OCI-LY1 (cell line): ENCODE measurements around the gene ZNF333.
"Not testable (repeated sequence)": the region's sequence is repeated elsewhere in the genome, so short reads cannot be mapped to it uniquely, and the experiment has no call there.

Experiments used
- H2AFZ ChIP-seq: fragments of 200-600 bp; sonication (generic), shearing (Covaris generic); 2 replicates; pipeline ENCODE4 v1.6.0; 2014; ENCODE audit warnings: antibody characterized with exemption, mild to moderate bottlenecking, low read length
- H3F3A ChIP-seq: fragments of 200-600 bp; sonication (generic), shearing (Covaris generic); 2 replicates; pipeline ENCODE4 v1.6.0; 2014; ENCODE audit warnings: mild to moderate bottlenecking, antibody characterized with exemption, low read length, moderate library complexity; ENCODE audit not compliant: insufficient read depth
- H3K27ac ChIP-seq: fragments of 200-600 bp; sonication (generic); 2 replicates; pipeline ENCODE4 v1.5.1; 2014; ENCODE audit warnings: low read length, mixed run types, mild to moderate bottlenecking, low read depth; ENCODE audit not compliant: poor library complexity, severe bottlenecking
- H3K27me3 ChIP-seq: fragments of 200-600 bp; sonication (generic); 2 replicates; pipeline ENCODE4 v1.6.0; 2014; ENCODE audit warnings: antibody characterized with exemption, mild to moderate bottlenecking, low read length, moderate library complexity; ENCODE audit not compliant: insufficient read depth
- H3K36me3 ChIP-seq: fragments of 200-600 bp; sonication (generic); 2 replicates; pipeline ENCODE4 v1.6.1; 2014; ENCODE audit warnings: mild to moderate bottlenecking, antibody characterized with exemption, low read length, moderate library complexity, mixed read lengths; ENCODE audit not compliant: insufficient read depth
- H3K4me1 ChIP-seq: fragments of 200-600 bp; sonication (generic); 2 replicates; pipeline ENCODE4 v1.5.1; 2014; ENCODE audit warnings: mild to moderate bottlenecking, low read length, moderate library complexity; ENCODE audit not compliant: insufficient read depth, severe bottlenecking
- H3K4me2 ChIP-seq: fragments of 200-600 bp; sonication (generic), shearing (Covaris generic); 2 replicates; pipeline ENCODE4 v1.6.1; 2014; ENCODE audit warnings: low read length
- H3K4me3 ChIP-seq: fragments of 200-600 bp; sonication (generic); 2 replicates; pipeline ENCODE4 v1.5.1; 2014; ENCODE audit warnings: low read length, low read depth, mild to moderate bottlenecking, mixed read lengths; ENCODE audit not compliant: poor library complexity, severe bottlenecking
- H3K79me2 ChIP-seq: fragments of 200-600 bp; shearing (Covaris generic); 2 replicates; pipeline ENCODE4 v1.6.1; 2016; ENCODE audit warnings: mixed run types, low read length, mixed read lengths; ENCODE audit not compliant: insufficient read depth
- H3K9ac ChIP-seq: fragments of 200-600 bp; sonication (generic), shearing (Covaris generic); 2 replicates; pipeline ENCODE4 v1.6.1; 2014; ENCODE audit warnings: mild to moderate bottlenecking, low read length, mixed read lengths
- H3K9me2 ChIP-seq: fragments of 200-600 bp; sonication (generic), shearing (Covaris generic); 2 replicates; pipeline ENCODE4 v1.6.1; 2014; ENCODE audit warnings: low read depth, mild to moderate bottlenecking, low read length, mixed read lengths
- H3K9me3 ChIP-seq: fragments of 200-600 bp; shearing (Covaris generic); 2 replicates; pipeline ENCODE4 v1.6.1; 2014; ENCODE audit warnings: low read length, mixed read lengths
- H4K20me1 ChIP-seq: fragments of 200-600 bp; sonication (generic), shearing (Covaris generic); 2 replicates; pipeline ENCODE4 v1.6.0; 2016; ENCODE audit warnings: mild to moderate bottlenecking, low read length; ENCODE audit not compliant: insufficient read depth
- EZH2 ChIP-seq: fragments of 200-600 bp; sonication (generic), shearing (Covaris generic); IDR thresholded peaks from 2 replicates; pipeline ENCODE4 v1.8.0; 2017; ENCODE audit warnings: borderline replicate concordance, mixed run types, mild to moderate bottlenecking, antibody characterized with exemption, low read length, moderate library complexity, mixed read lengths
- TF ChIP-seq, protein P1 (sequence below): fragments of 200-600 bp; sonication (generic), shearing (Covaris generic); IDR thresholded peaks from 2 replicates; pipeline ENCODE4 v1.5.1; 2017; ENCODE audit warnings: mild to moderate bottlenecking, antibody characterized with exemption, low read length, moderate library complexity, mixed read lengths

ZNF333 gene

GRCh38 chr19:14764401-14764800 is 74.6 kb downstream of the ZNF333 start:
- H3K9me2 ChIP-seq: no peaks in the 10 kb centered on the region
- no peak overlapping the region for H2AFZ ChIP-seq
- no peaks in the 10 kb centered on the region for H3K79me2 ChIP-seq
- H3K4me3 ChIP-seq: no peak overlapping the region
- no peak overlapping the region for H3K27ac ChIP-seq
- no peak for TF ChIP-seq EZH2
- no peaks in the 10 kb centered on the region; the same call in 1 of the 2 replicates for H3K27me3 ChIP-seq
- no peaks in the 10 kb centered on the region for H4K20me1 ChIP-seq
- H3K4me2 ChIP-seq: no peak overlapping the region
- H3K9ac ChIP-seq: no peak overlapping the region
- H3K9me3 ChIP-seq: no peaks in the 10 kb centered on the region
- H3F3A ChIP-seq: no peaks in the 10 kb centered on the region
- H3K4me1 ChIP-seq: no peaks in the 10 kb centered on the region
- no peaks in the 10 kb centered on the region for H3K36me3 ChIP-seq

DNA sequence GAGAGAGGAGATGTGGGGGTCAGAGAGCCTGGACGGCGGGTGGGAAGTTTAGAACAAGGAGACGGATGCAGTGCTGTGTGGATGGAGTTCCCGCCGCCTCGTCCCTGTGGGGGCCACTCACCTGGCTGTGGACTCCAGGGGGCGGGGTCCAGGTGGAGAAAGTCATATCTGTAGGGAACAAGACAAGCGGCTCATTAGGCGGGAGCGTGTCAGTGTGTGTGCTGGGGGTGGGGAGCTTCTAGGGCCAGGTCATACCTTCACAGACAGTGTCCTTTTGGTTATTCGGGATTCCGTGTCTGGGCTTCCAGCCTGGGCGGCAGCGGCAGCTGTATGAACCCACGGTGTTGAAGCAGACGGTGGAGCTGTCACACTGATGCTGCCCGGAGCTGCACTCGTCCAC is 75.6 kb downstream of the ZNF333 start:
- not testable (repeated sequence) for H3K4me1 ChIP-seq, H3K9ac ChIP-seq, H3K79me2 ChIP-seq, H2AFZ ChIP-seq, H4K20me1 ChIP-seq, H3K4me2 ChIP-seq, H3K9me2 ChIP-seq, H3K9me3 ChIP-seq, H3K27ac ChIP-seq, H3K27me3 ChIP-seq, H3K36me3 ChIP-seq, H3F3A ChIP-seq, H3K4me3 ChIP-seq

- H3K79me2 ChIP-seq, H3K36me3 ChIP-seq, H3K9ac ChIP-seq, H3K9me3 ChIP-seq, H3K27me3 ChIP-seq, H3F3A ChIP-seq, H2AFZ ChIP-seq, H3K27ac ChIP-seq, H3K4me3 ChIP-seq, H4K20me1 ChIP-seq, H3K4me1 ChIP-seq, H3K4me2 ChIP-seq, H3K9me2 ChIP-seq: not testable (repeated sequence)
These were observed 76.0 kb downstream of the ZNF333 start for GRCh38 chr19:14765841-14766240.

GRCh38 chr19:14767466-14767971 is 77.7 kb downstream of the ZNF333 start:
- no peak overlapping the region for H3K9ac ChIP-seq

More at GRCh38 chr19:14767466-14767971, 77.7 kb downstream of the ZNF333 start:
- Histone ChIP-seq H3K9me3 (no peaks in the 10 kb centered on the region), H3K4me1 (no peaks in the 10 kb centered on the region), H4K20me1 (no peaks in the 10 kb centered on the region), H3K4me2 (no peak overlapping the region), H2AFZ (no peak overlapping the region), H3K36me3 (no peaks in the 10 kb centered on the region), H3K27ac (no peak overlapping the region), H3K79me2 (no peaks in the 10 kb centered on the region), H3F3A (no peaks in the 10 kb centered on the region), H3K9me2 (no peaks in the 10 kb centered on the region), H3K4me3 (no peak overlapping the region), H3K27me3 (no peaks in the 10 kb centered on the region)
- TF ChIP-seq, protein P1, sequence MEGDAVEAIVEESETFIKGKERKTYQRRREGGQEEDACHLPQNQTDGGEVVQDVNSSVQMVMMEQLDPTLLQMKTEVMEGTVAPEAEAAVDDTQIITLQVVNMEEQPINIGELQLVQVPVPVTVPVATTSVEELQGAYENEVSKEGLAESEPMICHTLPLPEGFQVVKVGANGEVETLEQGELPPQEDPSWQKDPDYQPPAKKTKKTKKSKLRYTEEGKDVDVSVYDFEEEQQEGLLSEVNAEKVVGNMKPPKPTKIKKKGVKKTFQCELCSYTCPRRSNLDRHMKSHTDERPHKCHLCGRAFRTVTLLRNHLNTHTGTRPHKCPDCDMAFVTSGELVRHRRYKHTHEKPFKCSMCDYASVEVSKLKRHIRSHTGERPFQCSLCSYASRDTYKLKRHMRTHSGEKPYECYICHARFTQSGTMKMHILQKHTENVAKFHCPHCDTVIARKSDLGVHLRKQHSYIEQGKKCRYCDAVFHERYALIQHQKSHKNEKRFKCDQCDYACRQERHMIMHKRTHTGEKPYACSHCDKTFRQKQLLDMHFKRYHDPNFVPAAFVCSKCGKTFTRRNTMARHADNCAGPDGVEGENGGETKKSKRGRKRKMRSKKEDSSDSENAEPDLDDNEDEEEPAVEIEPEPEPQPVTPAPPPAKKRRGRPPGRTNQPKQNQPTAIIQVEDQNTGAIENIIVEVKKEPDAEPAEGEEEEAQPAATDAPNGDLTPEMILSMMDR: no peak
- TF ChIP-seq EZH2: no peak
